HG03575 (cell line): ENCODE data around the gene AARS2.
"Not testable (repeated sequence)": the region's sequence is repeated elsewhere in the genome, so short reads cannot be mapped to it uniquely, and the experiment has no call there.

Experiments
- ATAC-seq: cut with Tn5 transposase; IDR thresholded peaks from one replicate; pipeline ENCODE4 v1.9.1; 2021; ENCODE audit not compliant: unreplicated experiment, insufficient number of reproducible peaks, low FRiP score; ENCODE audit errors: extremely low read depth

AARS2 gene

GRCh38 chr6:44312901-44313788 is at the start of gene AARS2:
TSS of gene AARS2 (minus strand) at chr6:44313347. CDS start at chr6:44313323, 24 bp downstream.
- ATAC-seq, result peak; percentile 72

- no peak for ATAC-seq
Measured at GRCh38 chr6:44361947-44362346, 48.8 kb upstream of the AARS2 start.

GRCh38 chr6:44359973-44360372 is 46.8 kb upstream of the AARS2 start:
- ATAC-seq, result no peak

- ATAC-seq, result no peak
Measured at GRCh38 chr6:44356487-44356886, 43.3 kb upstream of the AARS2 start.

DNA sequence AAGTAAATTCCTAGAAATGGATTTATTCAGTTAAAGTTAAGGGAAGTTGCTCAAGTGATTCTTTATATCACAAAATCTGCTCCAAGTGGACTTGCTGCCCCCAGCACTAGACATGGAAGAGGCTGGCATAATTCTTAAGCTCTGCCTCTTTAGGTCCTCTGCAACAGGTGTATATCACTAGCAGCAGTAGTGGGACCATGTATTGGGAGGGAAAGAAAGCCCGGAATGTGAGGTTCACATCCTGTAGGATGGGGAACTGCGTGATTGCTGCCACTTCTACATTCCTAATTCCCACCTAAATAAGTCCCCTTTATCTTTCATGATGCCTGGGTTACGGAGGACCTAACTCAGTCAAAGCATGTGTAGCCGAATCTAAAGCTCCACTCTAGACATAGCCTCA is 42.5 kb upstream of the AARS2 start:
- ATAC-seq, result no peak

- no peak for ATAC-seq
Measured at GRCh38 chr6:44353336-44353735, 40.2 kb upstream of the AARS2 start.

GRCh38 chr6:44352259-44352658 is 39.1 kb upstream of the AARS2 start:
- no peak for ATAC-seq

GRCh38 chr6:44350650-44350994 is 37.5 kb upstream of the AARS2 start:
- not testable (repeated sequence) for ATAC-seq

GRCh38 chr6:44349904-44350649 is 36.9 kb upstream of the AARS2 start:
- no peak for ATAC-seq

DNA sequence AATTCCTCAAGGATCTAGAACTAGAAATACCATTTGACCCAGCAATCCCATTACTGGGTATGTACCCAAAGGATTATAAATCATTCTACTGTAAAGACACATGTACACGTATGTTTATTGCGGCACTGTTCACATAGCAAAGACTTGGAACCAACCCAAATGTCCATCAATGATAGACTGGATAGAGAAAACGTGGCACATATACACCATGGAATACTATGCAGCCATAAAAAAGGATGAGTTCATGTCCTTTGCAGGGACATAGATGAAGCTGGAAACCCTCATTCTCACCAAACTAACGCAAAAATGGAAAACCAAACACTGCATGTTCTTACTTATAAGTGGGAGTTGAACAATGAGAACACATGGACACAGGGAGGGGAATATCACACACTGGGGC is 33.7 kb upstream of the AARS2 start:
- not testable (repeated sequence) for ATAC-seq

GRCh38 chr6:44342489-44342888 is 29.3 kb upstream of the AARS2 start, which contains the start of gene SPATS1:
TSS of gene SPATS1 (plus strand) at chr6:44342650. CDS start at chr6:44343096, 446 bp downstream.
- no peak for ATAC-seq

GRCh38 chr6:44342052-44342451 is 28.9 kb upstream of the AARS2 start:
- no peak for ATAC-seq

- no peak for ATAC-seq
Measured at GRCh38 chr6:44341095-44341890, 28.1 kb upstream of the AARS2 start.

DNA sequence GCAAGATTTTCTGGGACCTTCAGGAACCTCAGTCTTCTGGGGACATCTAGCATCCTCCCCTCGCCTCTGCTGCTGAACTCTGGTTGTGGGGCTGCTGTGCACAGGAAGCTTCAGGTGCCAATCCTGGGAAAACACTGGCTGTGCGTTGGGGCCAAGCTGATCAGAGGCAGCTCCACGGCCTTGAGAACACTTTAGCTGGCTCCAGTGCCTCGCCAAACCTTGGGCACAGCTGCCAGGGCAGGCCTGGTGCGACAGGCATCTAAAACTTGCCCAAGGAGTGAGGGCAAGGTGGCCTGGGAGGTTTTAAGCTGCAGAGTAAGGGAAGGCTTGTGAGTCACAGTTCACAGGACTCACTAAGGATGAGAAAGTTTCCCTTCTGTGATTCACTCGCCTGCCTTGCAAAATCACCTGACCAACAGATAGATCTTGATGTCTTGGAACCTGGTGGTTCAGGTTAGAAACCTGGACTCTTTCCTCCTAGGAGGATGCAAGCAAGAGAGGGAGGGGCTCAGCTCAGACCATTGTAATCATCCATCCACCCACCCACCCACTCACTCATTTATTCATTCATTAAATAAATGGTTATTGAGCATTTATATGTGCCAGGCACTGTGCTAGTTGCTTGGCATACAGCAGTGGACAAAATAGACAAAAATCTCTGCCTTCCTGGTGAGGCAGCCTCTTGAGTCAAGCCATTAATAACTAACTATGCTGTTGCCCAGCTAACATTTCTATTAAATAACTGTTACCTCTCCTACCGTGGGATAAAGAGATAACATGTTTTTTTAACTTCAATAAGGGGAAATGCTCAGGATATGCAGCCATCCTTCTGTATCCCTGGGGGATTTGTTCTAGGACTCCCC is 26.8 kb upstream of the AARS2 start:
- ATAC-seq, result no peak

GRCh38 chr6:44339301-44339700 is 26.2 kb upstream of the AARS2 start:
- no peak for ATAC-seq

- ATAC-seq, result no peak
Measured at GRCh38 chr6:44338228-44339122, 25.3 kb upstream of the AARS2 start.

DNA sequence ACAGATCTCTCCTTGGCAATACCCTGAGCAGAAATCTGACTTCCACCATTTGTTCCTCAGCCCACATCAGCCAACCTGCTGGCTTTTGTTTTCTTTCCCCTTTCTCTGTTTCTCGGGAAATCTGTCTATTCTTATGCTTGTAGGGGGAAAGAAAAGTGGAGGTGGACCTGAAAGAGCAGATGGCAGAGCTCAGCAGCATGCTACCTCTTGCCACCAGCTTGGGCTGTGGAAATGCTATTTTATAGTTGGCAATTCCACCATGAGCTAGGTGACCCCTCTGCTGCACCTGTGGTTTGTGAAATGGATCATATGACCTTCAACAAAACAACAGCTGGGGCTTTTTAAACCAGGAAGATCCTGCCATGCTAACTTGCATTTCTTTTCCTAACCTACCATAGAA is 22.5 kb upstream of the AARS2 start:
- ATAC-seq, result no peak

DNA sequence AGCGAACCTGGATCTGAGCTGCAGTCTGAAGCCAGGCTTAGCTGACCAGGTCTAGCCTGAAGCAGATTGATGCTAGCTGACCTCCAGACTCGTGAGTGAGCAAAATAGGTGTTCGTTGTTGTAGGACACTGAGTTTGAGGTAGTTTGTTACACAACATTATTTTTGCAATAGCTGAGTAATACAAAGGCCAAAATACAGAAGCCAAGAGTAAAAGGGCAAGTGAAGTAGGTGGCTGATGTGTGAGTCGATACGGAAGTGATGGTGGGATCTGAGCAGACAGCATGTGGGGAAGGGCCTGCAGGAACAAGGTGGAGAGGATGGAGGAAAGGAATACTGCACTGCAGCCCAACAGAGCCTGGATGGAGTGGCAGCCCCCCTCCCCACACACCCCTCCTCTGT is 20.8 kb upstream of the AARS2 start:
- no peak for ATAC-seq
